OCI-LY7 (cell line): ENCODE results near the gene ARHGEF4. TPM values are rescaled to one million over a fixed set of nuclear protein-coding genes. Genes with fewer than 3 reads are reported as not detected.

Source experiments
- BruUV-seq: library from RNA; stranded (reverse); fragments of 400-500 nt; replicated peaks from 2 replicates; lab custom pipeline; 2021; lab: Mats Ljungman, UMichigan
- CTCF ChIA-PET: fragments of 300-600 bp; sonication (Branson Sonifier 250); formaldehyde crosslinking; loops from one replicate; lab custom pipeline; 2022; ENCODE audit warnings: antibody characterized with exemption; ENCODE audit not compliant: unreplicated experiment; lab: Charles Lee
- POLR2A ChIA-PET: fragments of 300-600 bp; sonication (Branson Sonifier 250); formaldehyde crosslinking; loops from one replicate; lab custom pipeline; 2022; ENCODE audit warnings: antibody characterized with exemption; lab: Charles Lee
- DNase-seq: peaks from one replicate; pipeline ENCODE4 v3.0.0-alpha.2; 2015; ENCODE audit warnings: low spot score
- H2AFZ ChIP-seq: fragments of 200-600 bp; sonication (generic), shearing (Covaris generic); 2 replicates; pipeline ENCODE4 v1.6.1; 2014; ENCODE audit warnings: mild to moderate bottlenecking, antibody characterized with exemption, low read length, moderate library complexity
- H3K27ac ChIP-seq: fragments of 200-600 bp; sonication (generic); 2 replicates; pipeline ENCODE4 v1.5.1; 2014; ENCODE audit warnings: mixed run types, low read depth, mild to moderate bottlenecking, moderate library complexity, low read length, inconsistent platforms; ENCODE audit not compliant: poor library complexity, severe bottlenecking
- H3K36me3 ChIP-seq: fragments of 200-600 bp; sonication (generic); 2 replicates; pipeline ENCODE4 v1.6.1; 2014; ENCODE audit warnings: mild to moderate bottlenecking, antibody characterized with exemption, low read length, moderate library complexity, mixed read lengths; ENCODE audit not compliant: insufficient read depth
- H3K4me1 ChIP-seq: fragments of 200-600 bp; sonication (generic); 2 replicates; pipeline ENCODE4 v1.5.1; 2014; ENCODE audit warnings: mild to moderate bottlenecking, low read length; ENCODE audit not compliant: insufficient read depth, poor library complexity, severe bottlenecking
- H3K4me2 ChIP-seq: fragments of 200-600 bp; sonication (generic); 2 replicates; pipeline ENCODE4 v1.6.1; 2014; ENCODE audit warnings: mild to moderate bottlenecking, low read length
- H3K4me3 ChIP-seq: fragments of 200-600 bp; sonication (generic); 2 replicates; pipeline ENCODE4 v1.5.1; 2014; ENCODE audit warnings: mild to moderate bottlenecking, low read depth, low read length; ENCODE audit not compliant: poor library complexity, severe bottlenecking
- H3K79me2 ChIP-seq: fragments of 200-600 bp; sonication (generic); 2 replicates; pipeline ENCODE4 v1.6.1; 2016; ENCODE audit warnings: low read depth, mild to moderate bottlenecking, low read length, moderate library complexity, mixed read lengths; ENCODE audit not compliant: insufficient read depth
- H3K9me2 ChIP-seq: fragments of 200-600 bp; sonication (generic); 2 replicates; pipeline ENCODE4 v1.6.1; 2016; ENCODE audit warnings: mild to moderate bottlenecking, low read length, mixed read lengths; ENCODE audit not compliant: insufficient read depth
- H3K9me3 ChIP-seq: fragments of 200-600 bp; sonication (generic); 2 replicates; pipeline ENCODE4 v1.6.1; 2014; ENCODE audit warnings: mild to moderate bottlenecking, mixed run types, low read length, mixed read lengths
- H4K20me1 ChIP-seq: fragments of 200-600 bp; sonication (generic); 2 replicates; pipeline ENCODE4 v1.6.1; 2014; ENCODE audit warnings: mild to moderate bottlenecking, antibody characterized with exemption, low read length, moderate library complexity, mixed read lengths; ENCODE audit not compliant: insufficient read depth
- CTCF ChIP-seq: fragments of 200-600 bp; sonication (generic); conservative IDR thresholded peaks from 2 replicates; pipeline ENCODE4 v1.5.1; 2014; ENCODE audit warnings: mild to moderate bottlenecking, antibody characterized with exemption, low read length, moderate library complexity, mixed read lengths
- EZH2phosphoT487 ChIP-seq: fragments of 200-600 bp; sonication (generic); IDR thresholded peaks from 2 replicates; pipeline ENCODE4 v1.6.1; 2018; ENCODE audit warnings: low read depth, borderline replicate concordance, mild to moderate bottlenecking, mixed run types, antibody characterized with exemption, low read length, moderate library complexity, mixed read lengths
- intact Hi-C: fragments of 100-400 bp; cut with micrococcal nuclease; formaldehyde crosslinking; loops from one replicate; pipeline ENCODE4 v1.10.0; 2022; ENCODE audit not compliant: unreplicated experiment
- total RNA-seq, 2 experiments: library from RNA; depleted of rRNA in 1 of 2; stranded (reverse); fragments of >200 nt in 1 of 2; shearing (Covaris generic) in 1 of 2; gene quantifications; 2 replicates each; pipeline ENCODE4 v1.2.3, GENCODE V29; 2014 to 2022

The ARHGEF4 gene
- total RNA-seq, 2 experiments from 2014 or later, result 1.1 to 1.7 TPM

GRCh38 chr2:130834091-130834930 is 2.4 kb upstream of the ARHGEF4 start:
- ChIA-PET POLR2A (interaction anchor here (0.6 kb wide), 1 partner anchor 33 kb away, joined by 4 read pairs; no protein-coding TSS in a partner anchor), CTCF (interaction anchor here (0.6 kb wide), 1 partner anchor 39 kb away, joined by 3 read pairs; no protein-coding TSS in a partner anchor)
- Histone ChIP-seq H3K4me1 (peaks cover 28% of the 10 kb centered on the region), H3K79me2 (no peaks in the 10 kb centered on the region), H3K36me3 (no peaks in the 10 kb centered on the region), H3K4me3 (peak overlapping the region; percentile 10), H4K20me1 (no peaks in the 10 kb centered on the region), H3K27ac (peak overlapping the region; percentile 57), H3K9me2 (no peaks in the 10 kb centered on the region), H3K9me3 (no peaks in the 10 kb centered on the region), H2AFZ (peak overlapping the region; percentile 85), H3K4me2 (peak overlapping the region; percentile 59)
- no TSS peak for BruUV-seq
- intact Hi-C loops, result no loop called here
- TF ChIP-seq EZH2phosphoT487 (no peak), CTCF (no peak)
- DNase-seq, result peak; percentile 55

GRCh38 chr2:130834931-130835765 is 1.6 kb upstream of the ARHGEF4 start:
- ChIA-PET CTCF (no interaction called here), POLR2A (no interaction called here)
- Histone ChIP-seq H3K4me1 (peaks cover 28% of the 10 kb centered on the region), H3K9me2 (no peaks in the 10 kb centered on the region), H4K20me1 (no peaks in the 10 kb centered on the region), H3K79me2 (no peaks in the 10 kb centered on the region), H3K4me2 (peak overlapping the region; percentile 59), H3K36me3 (no peaks in the 10 kb centered on the region), H3K4me3 (peak overlapping the region; percentile 10), H3K27ac (peak overlapping the region; percentile 57), H2AFZ (peak overlapping the region; percentile 85), H3K9me3 (no peaks in the 10 kb centered on the region)
- no peak for DNase-seq
- TF ChIP-seq CTCF (no peak), EZH2phosphoT487 (no peak)
- no TSS peak for BruUV-seq
- intact Hi-C loops, result no loop called here
